GM12878 (cell line): ENCODE results near the gene KRTAP4-1. TPM values are rescaled to one million over a fixed set of nuclear protein-coding genes. Genes with fewer than 3 reads are reported as not detected.

Source experiments
- ATAC-seq: fragments of 200-7000 bp; cut with Tn5 transposase; 3 replicates; pipeline ENCODE4 v1.9.1; 2020; ENCODE audit warnings: mild to moderate bottlenecking, moderate library complexity
- BruUV-seq: library from RNA; stranded (reverse); fragments of 400-500 nt; replicated peaks from 2 replicates; lab custom pipeline; 2021; lab: Mats Ljungman, UMichigan
- CTCF ChIA-PET: fragments of 300-600 bp; sonication (Branson Sonifier 250); formaldehyde crosslinking; extraction: SDS; loops from one replicate; lab custom pipeline; 2021; ENCODE audit warnings: inconsistent platforms; lab: Yijun Ruan, JAX
- POLR2A ChIA-PET: fragments of 350-600 bp; formaldehyde crosslinking; extraction: SDS; loops from one replicate; lab custom pipeline; 2021; ENCODE audit warnings: inconsistent platforms; lab: Charles Lee
- RAD21 ChIA-PET: fragments of 300-600 bp; sonication (Branson Sonifier 250); formaldehyde crosslinking; loops from one replicate; lab custom pipeline; 2023; ENCODE audit warnings: antibody characterized with exemption; ENCODE audit not compliant: unreplicated experiment; lab: Charles Lee
- SMC1A ChIA-PET: fragments of 300-600 bp; sonication (Branson Sonifier 250); formaldehyde crosslinking; loops from one replicate; lab custom pipeline; 2023; ENCODE audit not compliant: unreplicated experiment, uncharacterized antibody; lab: Charles Lee
- DNase-seq: peaks from one replicate; pipeline ENCODE4 v3.0.0-alpha.2; 2011; ENCODE audit warnings: low read depth, low spot score
- FAIRE-seq: peaks from 3 replicates; lab custom pipeline; 2011; peaks lifted over from hg19 to GRCh38; lab: Jason Lieb, UNC
- H2AFZ ChIP-seq: 2 replicates; pipeline ENCODE4 v1.6.0; 2011; ENCODE audit warnings: low read depth, low read length, control low read depth; ENCODE audit not compliant: control insufficient read depth
- H3K27ac ChIP-seq: 2 replicates; pipeline ENCODE4 v1.5.1; 2011; ENCODE audit warnings: control low read depth; ENCODE audit not compliant: control insufficient read depth, insufficient read depth
- H3K27me3 ChIP-seq, 2 experiments: replicated peaks in 1 of 2; 2 replicates each; pipeline versions ENCODE4 v1.6.0 to v1.6.1; 2011; ENCODE audit warnings: low read length in 1 of 2; ENCODE audit not compliant: control insufficient read depth in 2 of 2, insufficient read depth in 2 of 2
- H3K36me3 ChIP-seq, 2 experiments: 2 replicates each; pipeline ENCODE4 v1.5.1; 2011; ENCODE audit warnings: low read length in 1 of 2; ENCODE audit not compliant: control insufficient read depth in 2 of 2, insufficient read depth in 2 of 2
- H3K4me1 ChIP-seq: 2 replicates; pipeline ENCODE4 v1.6.1; 2011; ENCODE audit warnings: mild to moderate bottlenecking, low read length, moderate library complexity, mixed read lengths; ENCODE audit not compliant: control insufficient read depth, insufficient read depth
- H3K4me2 ChIP-seq: 2 replicates; pipeline ENCODE4 v1.6.0; 2011; ENCODE audit warnings: control low read depth; ENCODE audit not compliant: control insufficient read depth, insufficient read depth
- H3K4me3 ChIP-seq: fragments of 200-600 bp; sonication (generic); 2 replicates; pipeline ENCODE4 v1.5.1; 2016
- H3K79me2 ChIP-seq: 2 replicates; pipeline ENCODE4 v1.6.0; 2011; ENCODE audit warnings: low read length; ENCODE audit not compliant: control insufficient read depth, insufficient read depth
- H3K9ac ChIP-seq: 2 replicates; pipeline ENCODE4 v1.8.0; 2011; ENCODE audit warnings: low read length, control low read depth, mixed read lengths; ENCODE audit not compliant: control insufficient read depth, insufficient read depth
- H3K9me3 ChIP-seq: replicated peaks from 3 replicates; pipeline ENCODE4 v1.5.1; 2011; ENCODE audit warnings: mild to moderate bottlenecking, low read length; ENCODE audit not compliant: control insufficient read depth, insufficient read depth
- H4K20me1 ChIP-seq: 2 replicates; pipeline ENCODE4 v1.6.0; 2011; ENCODE audit not compliant: control insufficient read depth, insufficient read depth
- BHLHE40 ChIP-seq, 2 experiments: fragments of 450-650 bp in 1 of 2; IDR thresholded peaks; 2 replicates each; pipeline ENCODE4 v1.6.1; 2011 to 2017; ENCODE audit warnings: low read depth in 2 of 2, borderline replicate concordance in 1 of 2, improper control_type of control experiment in 1 of 2, low read length in 1 of 2, mild to moderate bottlenecking in 1 of 2
- EP300 ChIP-seq, 2 experiments: fragments of 150-350 bp in 1 of 2; IDR thresholded peaks; 2 replicates each; pipeline ENCODE4 v1.6.1; 2011 to 2012; ENCODE audit warnings: low read depth in 2 of 2, low read length in 2 of 2, borderline replicate concordance in 1 of 2, improper control_type of control experiment in 1 of 2, inconsistent platforms in 1 of 2; ENCODE audit not compliant: control insufficient read depth in 1 of 2
- IRF3 ChIP-seq: fragments of 450-650 bp; IDR thresholded peaks from 2 replicates; pipeline ENCODE4 v1.6.1; 2014; ENCODE audit warnings: mild to moderate bottlenecking
- JUNB ChIP-seq: IDR thresholded peaks from 2 replicates; pipeline ENCODE4 v1.6.1; 2016; ENCODE audit warnings: antibody characterized with exemption, mild to moderate bottlenecking
- NFIC ChIP-seq: IDR thresholded peaks from 2 replicates; pipeline ENCODE4 v1.6.1; 2012; ENCODE audit warnings: low read depth, mild to moderate bottlenecking, inconsistent platforms, low read length, moderate library complexity
- PBX3 ChIP-seq: IDR thresholded peaks from 2 replicates; pipeline ENCODE4 v1.6.1; 2011; ENCODE audit warnings: mild to moderate bottlenecking, low read depth, low read length, moderate library complexity; ENCODE audit not compliant: insufficient replicate concordance
- REST ChIP-seq: IDR thresholded peaks from 2 replicates; pipeline ENCODE4 v1.6.1; 2012; ENCODE audit warnings: mild to moderate bottlenecking, low read depth, low read length
- SUPT20H ChIP-seq: IDR thresholded peaks from 2 replicates; pipeline ENCODE4 v1.6.1; 2011; ENCODE audit warnings: low read depth, mild to moderate bottlenecking, low read length, moderate library complexity, borderline replicate concordance; ENCODE audit not compliant: control insufficient read depth
- TAF1 ChIP-seq: IDR thresholded peaks from 2 replicates; pipeline ENCODE4 v1.6.1; 2011; ENCODE audit warnings: mild to moderate bottlenecking, low read depth, low read length, borderline replicate concordance
- WGBS: methylation state at CpG from one replicate; pipeline ENCODE4 v1.1.6; 2016; ENCODE audit warnings: low lambda C conversion rate; ENCODE audit not compliant: insufficient replicate concordance, insufficient coverage; ENCODE audit errors: missing lambda C conversion rate; 5-methylcytosine and 5-hydroxymethylcytosine counted together
- in situ Hi-C: fragments of 300-500 bp; cut with MboI; formaldehyde crosslinking; loops from 9 replicates; pipeline ENCODE4 v1.14.3; 2018; ENCODE audit warnings: mixed read lengths
- intact Hi-C: fragments of 100-400 bp; cut with micrococcal nuclease; formaldehyde crosslinking; loops from one replicate; pipeline ENCODE4 v1.14.2; 2022; ENCODE audit not compliant: unreplicated experiment
- polyA plus RNA-seq, 11 experiments: library from polyadenylated mRNA; depleted of rRNA in 4 of 11; unstranded in 6 of 11; stranded (reverse) in 5 of 11; fragments of >200 nt; fragmentation: Nextera tagmentation in 4 of 11; fragmentation: Illumina TruSeq in 1 of 11; extraction: Ambion mirVana in 4 of 11; extraction: Trizol in 1 of 11; gene quantifications; 1 replicate in 1 of 11; 2 replicates in 10 of 11; pipeline versions ENCODE4 v1.2.1 to v1.2.3, GENCODE V29; 2011 to 2016; ENCODE audit warnings: inconsistent platforms in 2 of 11, missing spikeins in 2 of 11, low read depth in 1 of 11
- total RNA-seq, 4 experiments: library from RNA; depleted of rRNA in 3 of 4; stranded (reverse); fragments of >200 nt in 3 of 4; fragmentation: Illumina TruSeq in 1 of 4; extraction: Trizol in 1 of 4; gene quantifications; 2 replicates each; pipeline versions ENCODE4 v1.2.1 to v1.2.3, GENCODE V29; 2013 to 2021

KRTAP4-1 gene
- total and polyA plus RNA-seq, 10 of the 15 experiments (the other 5 are each of a cell fraction or from before 2014, with no cell fraction given): not detected

GRCh38 chr17:41163828-41164227 is 20.9 kb downstream of the KRTAP4-1 start:
- in situ Hi-C loops: no loop called here

More at GRCh38 chr17:41163828-41164227, 20.9 kb downstream of the KRTAP4-1 start:
- no peak for ATAC-seq
- Histone ChIP-seq H3K79me2 (no peaks in the 10 kb centered on the region), H3K27ac (no peak overlapping the region), H3K27me3 (no peaks in the 10 kb centered on the region; a peak in 3 of 4 replicates), H3K9ac (no peak overlapping the region), H4K20me1 (no peaks in the 10 kb centered on the region), H2AFZ (no peak overlapping the region), H3K9me3 (no peaks in the 10 kb centered on the region), H3K4me2 (no peak overlapping the region), H3K36me3 (no peaks in the 10 kb centered on the region), H3K4me1 (no peaks in the 10 kb centered on the region), H3K4me3 (no peak overlapping the region)
- ChIA-PET RAD21 (no interaction called here), SMC1A (no interaction called here), POLR2A (no interaction called here), CTCF (no interaction called here)
- no peak for DNase-seq
- no TSS peak for BruUV-seq
- 33% methylated on average over 7 of the region's 7 CpGs for WGBS
- TF ChIP-seq JUNB (no peak), EP300 (IDR thresholded peaks at IDR 0.05; ENCODE audit: borderline replicate concordance in 1 of 2, control insufficient read depth in 1 of 2, low read depth in 2 of 2, low read length in 2 of 2) (no peak), NFIC (no peak), IRF3 (no peak), PBX3 (no peak), BHLHE40 (IDR thresholded peaks at IDR 0.05; ENCODE audit: borderline replicate concordance in 1 of 2, low read depth in 2 of 2, low read length in 1 of 2) (no peak), TAF1 (no peak), REST (no peak), SUPT20H (no peak)
- intact Hi-C loops: no loop called here
- FAIRE-seq: no peak
